ENCODE results near the gene SLC12A7.
"Not testable (repeated sequence)": the region's sequence is repeated elsewhere in the genome, so short reads cannot be mapped to it uniquely, and the experiment has no call there.

SLC12A7 gene

DNA sequence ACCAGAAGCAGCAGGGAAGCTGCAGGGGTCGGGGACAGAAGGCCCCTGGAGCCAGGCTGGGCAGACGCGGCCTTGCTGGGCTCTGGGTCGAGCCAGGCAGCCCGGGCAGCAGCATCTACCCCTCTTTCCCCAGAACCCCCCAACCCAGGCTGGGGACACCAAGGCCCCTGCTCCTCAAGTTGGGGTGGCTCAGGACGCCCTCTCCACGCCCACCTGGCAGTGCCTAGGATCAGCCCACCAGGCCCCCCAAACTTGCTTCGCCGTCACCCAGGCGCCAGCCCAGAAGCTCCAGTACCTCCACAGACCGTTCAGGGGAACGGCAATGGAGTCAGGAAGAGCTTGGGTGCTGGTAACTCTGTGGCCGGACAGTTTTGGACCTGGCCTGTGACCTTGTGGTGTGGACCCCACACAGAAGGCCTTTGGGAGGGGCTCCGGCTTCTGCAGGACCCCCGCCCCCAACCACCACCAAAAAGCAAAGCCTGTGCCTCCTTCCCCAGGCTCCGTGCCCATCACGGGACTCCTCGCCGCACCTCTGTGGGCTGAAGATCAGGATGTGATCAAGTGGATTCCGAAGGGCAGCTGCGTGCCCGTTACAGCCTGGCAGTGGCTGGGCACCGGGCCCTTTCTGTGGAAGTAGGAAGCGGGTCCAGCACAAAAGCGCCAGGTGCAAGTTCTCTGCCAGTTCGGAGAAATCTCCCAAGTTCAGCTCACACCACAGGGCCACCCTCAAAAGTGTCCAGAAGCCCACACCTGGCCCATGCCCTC is 2.1 kb downstream of the SLC12A7 start:
- DNase-seq: no peak

- peak; percentile 73 to 74 for DNase-seq
Observed at GRCh38 chr5:1108865-1109174, 3.0 kb downstream of the SLC12A7 start.

GRCh38 chr5:1108023-1108864 is 3.6 kb downstream of the SLC12A7 start:
- DNase-seq: peak; percentile 44 to 53

DNA sequence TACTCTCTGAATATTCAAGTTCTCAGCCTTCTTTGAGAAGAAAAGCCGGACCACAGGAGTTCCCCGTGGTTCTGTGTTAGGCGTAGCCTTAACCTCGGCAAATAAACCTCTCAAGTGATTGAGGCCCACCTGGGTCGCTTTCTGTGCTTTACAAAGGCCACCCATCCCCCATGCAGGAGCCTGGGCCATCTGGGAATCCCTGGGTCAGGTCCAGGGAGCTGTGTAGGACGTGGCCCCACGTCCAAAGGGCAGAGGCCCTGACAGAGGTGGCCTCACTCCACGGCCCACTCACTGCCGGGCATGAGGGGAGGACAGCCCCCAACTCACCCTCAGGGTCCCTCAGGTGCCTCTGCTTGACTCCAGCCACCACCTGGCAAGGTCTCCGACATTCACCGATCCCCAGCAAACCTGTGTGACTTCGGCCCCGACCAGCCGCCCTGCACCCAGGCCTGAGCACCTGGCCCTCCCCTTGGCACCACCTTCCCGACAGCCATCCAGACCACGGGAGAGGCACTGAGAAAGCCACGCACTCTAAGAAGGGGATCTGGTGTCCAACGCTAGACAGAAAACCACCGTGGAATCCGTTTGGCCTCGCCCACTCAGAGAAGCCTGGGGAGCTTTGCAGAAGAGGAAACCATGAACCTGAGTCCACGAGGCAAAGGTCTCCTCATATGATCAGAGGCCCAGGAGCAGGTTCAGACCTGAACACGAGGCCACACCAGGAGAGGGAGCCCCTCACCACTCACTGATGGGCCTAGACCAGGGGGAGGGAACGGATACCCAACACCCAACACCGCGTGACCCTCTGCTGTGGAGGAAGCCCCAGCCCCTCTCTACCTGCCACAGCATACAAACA is 4.5 kb downstream of the SLC12A7 start:
- peak; percentile 43 to 62 for DNase-seq

GRCh38 chr5:1106385-1107166 is 5.3 kb downstream of the SLC12A7 start:
- peak; percentile 62 to 78 for DNase-seq

DNA sequence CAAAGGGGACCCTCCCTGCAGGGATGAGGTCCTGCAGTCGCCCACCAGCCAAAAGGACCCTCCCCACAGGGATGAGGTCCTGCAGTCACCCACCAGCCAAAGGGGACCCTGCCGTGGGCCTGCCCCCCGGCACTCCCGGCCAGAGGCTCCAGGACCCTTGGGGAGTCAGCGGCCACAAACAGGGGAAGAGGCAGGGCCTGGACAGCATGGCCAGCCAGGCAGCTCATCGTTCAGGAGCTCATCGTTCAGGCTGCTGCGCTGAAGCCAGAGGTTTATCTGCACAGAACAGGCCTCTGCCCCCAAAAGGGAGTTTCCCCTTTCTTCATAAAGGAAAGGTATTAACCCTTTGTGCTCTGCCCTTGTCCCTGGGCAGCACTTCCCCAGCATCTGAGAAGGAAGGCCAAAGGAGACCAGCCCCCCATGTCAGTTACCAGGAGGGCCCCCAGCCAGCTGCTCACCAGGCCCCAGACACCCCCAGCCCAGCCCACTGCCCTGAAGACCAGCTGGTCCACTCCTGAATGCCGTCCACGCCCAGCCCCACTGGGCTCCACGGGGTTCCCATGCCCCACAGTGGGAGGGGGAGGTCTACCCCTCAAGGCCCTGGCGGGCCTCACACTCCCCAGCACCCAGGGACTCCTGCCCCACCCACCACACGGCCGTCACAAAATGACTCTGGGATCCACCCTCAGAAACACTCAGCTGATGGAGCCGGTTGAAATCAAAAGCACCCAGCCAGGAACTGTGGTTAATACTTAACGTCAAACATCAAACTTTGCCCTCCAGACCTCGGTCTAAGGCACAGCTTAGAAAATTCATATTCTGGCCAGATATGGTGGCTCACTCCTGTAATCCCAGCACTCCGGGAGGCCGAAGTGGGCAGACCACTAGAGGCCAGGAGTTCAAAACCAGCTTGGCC is 6.3 kb downstream of the SLC12A7 start:
- DNase-seq: peak; percentile 35 to 60

- peak; percentile 44 to 50 for DNase-seq
Observed at GRCh38 chr5:1104327-1105006, 7.4 kb downstream of the SLC12A7 start.

GRCh38 chr5:1103505-1104326 is 8.1 kb downstream of the SLC12A7 start:
- no peak for DNase-seq

- DNase-seq: no peak
Observed at GRCh38 chr5:1103093-1103492, 8.8 kb downstream of the SLC12A7 start.

DNA sequence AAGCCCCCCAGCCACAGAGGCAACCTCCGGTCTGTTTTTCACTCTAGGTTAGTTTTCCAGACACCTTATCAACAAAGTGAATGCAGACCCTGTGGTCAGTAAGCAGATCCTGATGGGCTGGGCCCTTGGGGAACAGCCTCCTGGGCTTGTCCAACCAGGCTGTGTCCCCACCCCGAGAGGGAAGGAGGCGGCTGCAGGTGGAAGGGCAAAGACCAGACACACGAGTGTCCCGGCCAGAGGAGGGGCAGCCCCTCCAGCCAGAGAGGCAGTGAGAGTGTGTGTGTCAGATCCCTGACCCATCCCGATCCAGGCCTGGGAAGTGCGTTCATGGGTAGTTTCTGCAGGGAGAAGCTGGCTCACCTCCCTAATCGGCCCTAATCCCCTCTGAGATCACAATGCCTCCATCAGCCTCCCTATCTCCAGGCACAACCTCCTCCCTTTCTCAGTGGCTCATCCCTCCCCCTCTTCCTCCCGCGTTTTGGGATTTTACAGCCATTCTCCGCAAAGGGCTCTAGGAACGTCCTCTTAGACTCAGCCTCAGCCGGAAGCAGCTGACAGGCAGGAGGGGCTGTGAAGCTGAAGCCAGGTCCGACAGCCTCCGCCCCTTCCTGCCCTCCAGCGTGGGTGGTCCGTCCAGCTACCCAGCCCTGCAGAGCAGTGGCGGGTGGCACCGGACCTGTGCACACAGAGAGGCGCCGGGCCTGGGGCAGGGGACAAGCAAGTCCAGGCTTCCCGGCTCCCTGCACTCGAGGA is 9.7 kb downstream of the SLC12A7 start:
- peak; percentile 30 to 58 for DNase-seq

- no peak for DNase-seq
Observed at GRCh38 chr5:1100664-1101574, 10.9 kb downstream of the SLC12A7 start.

DNA sequence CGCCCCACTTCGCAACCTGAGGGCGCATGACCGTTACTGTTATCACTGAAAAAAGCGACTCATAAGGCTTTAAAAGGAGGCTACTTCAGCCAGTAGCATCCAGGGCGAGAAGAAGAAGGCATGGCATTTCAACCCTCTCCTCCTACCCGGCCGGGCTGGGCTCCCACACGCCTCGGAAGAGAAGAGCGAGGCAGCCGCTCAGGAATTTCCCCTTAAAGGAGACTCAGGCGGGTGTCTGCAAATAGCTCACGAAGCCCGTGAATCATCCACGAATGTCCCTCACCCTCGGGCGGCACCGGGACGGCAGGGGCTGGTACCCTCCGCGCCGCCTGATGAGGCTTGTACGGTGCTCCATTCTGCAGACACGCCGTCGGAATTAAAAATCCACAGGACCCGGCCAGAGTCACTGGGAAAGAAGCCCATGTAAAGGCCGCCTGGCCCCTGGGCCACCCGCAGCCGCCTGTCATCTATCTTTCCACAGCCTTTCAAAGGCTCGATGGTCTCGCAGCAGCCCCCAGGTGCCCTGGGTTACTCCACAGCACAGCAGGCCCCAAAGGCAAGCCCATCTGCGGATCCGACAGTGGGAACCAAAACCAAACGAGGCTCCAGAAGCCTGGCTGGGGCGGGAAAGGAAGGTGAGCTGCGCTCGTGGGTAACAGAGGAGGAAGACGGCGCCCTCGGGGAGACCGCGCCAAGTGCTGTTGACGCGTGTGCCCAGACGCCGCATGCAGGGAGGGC is 11.8 kb downstream of the SLC12A7 start:
- no peak for DNase-seq

GRCh38 chr5:1098986-1099597 is 12.8 kb downstream of the SLC12A7 start:
- no peak for DNase-seq

- not testable (repeated sequence) for DNase-seq
Observed at GRCh38 chr5:1097988-1098385, 13.9 kb downstream of the SLC12A7 start.

DNA sequence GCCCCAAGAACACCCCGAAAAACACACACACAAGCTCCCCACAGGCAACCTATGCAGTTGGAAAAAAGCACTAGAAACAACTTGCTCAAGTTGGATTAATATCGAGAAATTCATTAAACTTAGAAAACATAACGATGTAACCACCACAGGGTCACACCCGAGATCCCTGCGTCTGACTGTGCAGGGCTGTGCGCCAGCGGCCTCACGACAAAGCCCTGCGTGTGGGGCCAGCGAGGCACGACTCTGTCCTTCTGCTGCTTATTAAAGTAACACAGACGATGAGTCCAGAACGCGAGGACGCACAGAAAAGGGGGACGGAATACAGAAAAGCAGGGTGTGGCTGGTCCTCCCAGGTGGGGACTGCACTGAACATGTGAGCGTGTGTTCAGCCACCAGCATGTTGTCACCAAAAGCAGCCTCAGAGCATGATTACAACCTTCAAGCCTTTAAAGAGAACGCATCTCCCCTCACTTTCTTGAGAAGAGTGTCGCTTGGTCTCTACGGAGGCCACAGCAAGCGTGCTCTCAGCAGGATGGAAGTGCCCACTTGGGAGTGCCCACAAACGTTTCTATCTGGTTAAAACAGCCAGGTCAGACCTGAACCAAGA is 14.4 kb downstream of the SLC12A7 start:
- DNase-seq: no peak

DNA sequence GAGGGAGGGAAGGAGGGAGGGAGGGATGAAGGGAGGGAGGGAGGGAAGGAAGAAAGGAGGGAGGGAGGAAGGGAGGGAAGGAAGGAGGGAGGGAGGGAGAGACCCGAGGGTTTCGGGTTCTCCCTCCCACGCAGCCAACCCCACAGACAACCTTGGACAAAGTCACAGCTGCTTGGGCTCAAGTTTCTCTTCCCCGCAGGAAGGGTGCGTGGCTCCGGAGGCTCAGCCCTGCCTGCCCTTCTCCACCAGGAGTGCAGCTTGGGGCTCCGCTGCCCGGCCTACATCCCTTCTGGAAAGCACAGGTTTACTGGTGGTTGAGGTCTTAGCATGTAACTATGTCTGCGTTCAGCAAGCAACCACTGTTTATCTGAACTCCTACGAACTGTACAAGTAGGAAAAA is 15.0 kb downstream of the SLC12A7 start:
- DNase-seq: no peak

Data from inflammatory macrophage treated with lipopolysaccharide for 1 hour (primary cell).